Liver (tissue), 9 donors: ENCODE results near the gene RECQL5. TPM values are rescaled to one million over a fixed set of nuclear protein-coding genes. Genes with fewer than 3 reads are reported as not detected.

Experiments
- DNase-seq: peaks from one replicate; pipeline ENCODE4 v3.0.0-alpha.2; 2017; ENCODE audit warnings: low spot score
- H3K27ac ChIP-seq, 2 donors: one replicate each; pipeline ENCODE4 v1.7.0; 2013; ENCODE audit warnings: inconsistent platforms in 2 of 2, low read length in 2 of 2, control low read depth in 1 of 2, low read depth in 1 of 2, mild to moderate bottlenecking in 1 of 2
- H3K27me3 ChIP-seq, 4 donors: one replicate each; pipeline versions ENCODE4 v1.6.1 to v1.7.0; 2013; ENCODE audit warnings: low read length in 3 of 4, inconsistent platforms in 1 of 4, mild to moderate bottlenecking in 1 of 4, moderate library complexity in 1 of 4; ENCODE audit not compliant: control insufficient read depth in 4 of 4, insufficient read depth in 4 of 4
- H3K36me3 ChIP-seq, 4 donors: one replicate each; pipeline versions ENCODE4 v1.6.1 to v1.7.0; 2013; ENCODE audit warnings: low read length in 3 of 4, mild to moderate bottlenecking in 3 of 4, low read depth in 1 of 4, moderate library complexity in 1 of 4; ENCODE audit not compliant: control insufficient read depth in 4 of 4, insufficient read depth in 3 of 4
- H3K4me1 ChIP-seq, 4 donors: one replicate each; pipeline versions ENCODE4 v1.6.1 to v1.7.0; 2013; ENCODE audit warnings: low read length in 3 of 4, mild to moderate bottlenecking in 3 of 4, moderate library complexity in 1 of 4; ENCODE audit not compliant: control insufficient read depth in 4 of 4, insufficient read depth in 4 of 4
- H3K4me3 ChIP-seq, 3 donors: one replicate each; pipeline versions ENCODE4 v1.6.1 to v1.7.0; 2013; ENCODE audit warnings: low read length in 3 of 3, control low read depth in 1 of 3, low read depth in 1 of 3, mild to moderate bottlenecking in 1 of 3
- H3K9ac ChIP-seq, 2 donors: one replicate each; pipeline ENCODE4 v1.7.0; 2013; ENCODE audit warnings: low read length in 2 of 2, mild to moderate bottlenecking in 2 of 2, moderate library complexity in 2 of 2, control low read depth in 1 of 2, low read depth in 1 of 2
- H3K9me3 ChIP-seq, 4 donors: one replicate each; pipeline versions ENCODE4 v1.6.1 to v1.7.0; 2013; ENCODE audit warnings: low read length in 3 of 4; ENCODE audit not compliant: control insufficient read depth in 4 of 4
- ATF3 ChIP-seq: IDR thresholded peaks from 2 replicates; pipeline ENCODE4 v1.6.1; 2016; ENCODE audit warnings: antibody characterized with exemption
- CTCF ChIP-seq: fragments of 150-350 bp; IDR thresholded peaks from 2 replicates; pipeline ENCODE4 v1.5.1; 2017; ENCODE audit warnings: improper control_type of control experiment, low read depth, low read length; ENCODE audit not compliant: missing input control
- FOXA1 ChIP-seq: IDR thresholded peaks from 2 replicates; pipeline ENCODE4 v1.6.1; 2016; ENCODE audit warnings: antibody characterized with exemption
- FOXA2 ChIP-seq: IDR thresholded peaks from 2 replicates; pipeline ENCODE4 v1.6.1; 2016; ENCODE audit warnings: antibody characterized with exemption
- GABPA ChIP-seq, 2 donors: IDR thresholded peaks in 1 of 2; conservative IDR thresholded peaks in 1 of 2; 2 replicates each; pipeline ENCODE4 v1.6.1; 2016; ENCODE audit warnings: antibody characterized with exemption in 2 of 2, mild to moderate bottlenecking in 1 of 2, moderate library complexity in 1 of 2
- HNF4A ChIP-seq, 2 donors: conservative IDR thresholded peaks; 2 replicates each; pipeline ENCODE4 v1.6.1; 2016; ENCODE audit warnings: antibody characterized with exemption in 2 of 2, mild to moderate bottlenecking in 2 of 2
- JUND ChIP-seq, 2 donors: IDR thresholded peaks; 2 replicates each; pipeline ENCODE4 v1.6.1; 2016; ENCODE audit warnings: antibody characterized with exemption in 2 of 2
- MAX ChIP-seq: IDR thresholded peaks from 2 replicates; pipeline ENCODE4 v1.6.1; 2016; ENCODE audit warnings: antibody characterized with exemption
- NR2F2 ChIP-seq: IDR thresholded peaks from 2 replicates; pipeline ENCODE4 v1.6.1; 2016; ENCODE audit warnings: antibody characterized with exemption
- RAD21 ChIP-seq, 2 donors: IDR thresholded peaks; 2 replicates each; pipeline ENCODE4 v1.6.1; 2016; ENCODE audit warnings: antibody characterized with exemption in 2 of 2, mild to moderate bottlenecking in 2 of 2
- RXRA ChIP-seq, 2 donors: IDR thresholded peaks; 2 replicates each; pipeline ENCODE4 v1.6.1; 2017 to 2018; ENCODE audit warnings: antibody characterized with exemption in 2 of 2, mild to moderate bottlenecking in 1 of 2
- SP1 ChIP-seq: IDR thresholded peaks from 2 replicates; pipeline ENCODE4 v1.6.1; 2018; ENCODE audit warnings: antibody characterized with exemption, mild to moderate bottlenecking
- TAF1 ChIP-seq: conservative IDR thresholded peaks from 2 replicates; pipeline ENCODE4 v1.6.1; 2016; ENCODE audit warnings: antibody characterized with exemption, mild to moderate bottlenecking
- YY1 ChIP-seq: IDR thresholded peaks from 2 replicates; pipeline ENCODE4 v1.6.1; 2016; ENCODE audit warnings: antibody characterized with exemption, mild to moderate bottlenecking
- ZBTB33 ChIP-seq: IDR thresholded peaks from 2 replicates; pipeline ENCODE4 v1.6.1; 2016; ENCODE audit warnings: antibody characterized with exemption
- WGBS: extraction: QIAGEN DNeasy Blood & Tissue Kit; methylation state at CpG from one replicate; pipeline ENCODE4 v1.1.7; 2013; 5-methylcytosine and 5-hydroxymethylcytosine counted together
- polyA plus RNA-seq, 2 donors: library from polyadenylated mRNA; stranded (reverse) in 1 of 2; unstranded in 1 of 2; fragments of 200-250 nt in 1 of 2; fragments of >200 nt in 1 of 2; fragmentation: Nextera tagmentation in 1 of 2; extraction: Ambion mirVana in 1 of 2; gene quantifications; one replicate each; pipeline versions ENCODE4 v1.2.1 to v1.2.3, GENCODE V29; 2013 to 2015
- total RNA-seq, 2 donors: library from RNA; depleted of rRNA; stranded (reverse); fragments of >200 nt; gene quantifications; one replicate each; pipeline ENCODE4 v1.2.3, GENCODE V29; 2014
- donor health status: healthy.
- donor health status: healthy.
- donor health status: healthy.
- donor health status: healthy.
- donor health status: healthy.

RECQL5 gene
- total and polyA plus RNA-seq, 4 donors: 8.3 to 15.1 (median 11.5) TPM

- H3K4me1 ChIP-seq: peaks cover 0 to 7% (median 2%) of the 10 kb centered on the region in 4 donors
Measured at GRCh38 chr17:75698659-75699058, 31.7 kb upstream of the RECQL5 start.

GRCh38 chr17:75697651-75698291 is 30.8 kb upstream of the RECQL5 start:
- Histone ChIP-seq H3K27ac (peak overlapping the region in 1 of 2 donors; percentile 1), H3K36me3 (peaks cover 14 to 51% (median 32%) of the 10 kb centered on the region in 4 donors), H3K27me3 (no peaks in the 10 kb centered on the region), H3K9me3 (no peaks in the 10 kb centered on the region), H3K4me1 (peaks cover 0 to 7% (median 2%) of the 10 kb centered on the region in 4 donors), H3K9ac (no peak overlapping the region), H3K4me3 (no peak overlapping the region)
- no peak for TF ChIP-seq YY1
- TF ChIP-seq ATF3: no peak
- no peak for TF ChIP-seq GABPA (IDR thresholded peaks at IDR 0.05 in 1 of 2, conservative IDR thresholded peaks at IDR 0.05 in 1 of 2)
- TF ChIP-seq TAF1: no peak
- no peak for TF ChIP-seq RAD21 (IDR thresholded peaks at IDR 0.05)
- no peak for TF ChIP-seq ZBTB33
- TF ChIP-seq CTCF: no peak
- no peak for TF ChIP-seq NR2F2
- TF ChIP-seq RXRA (IDR thresholded peaks at IDR 0.05): no peak
- DNase-seq: no peak
- 76% methylated on average over 10 of the region's 10 CpGs for WGBS

More at GRCh38 chr17:75698659-75699058, 31.7 kb upstream of the RECQL5 start:
- no peak for DNase-seq
- H3K4me3 ChIP-seq: no peak overlapping the region
- WGBS: 81% methylated on average over 3 of the region's 3 CpGs
- TF ChIP-seq NR2F2 (no peak), GABPA (IDR thresholded peaks at IDR 0.05 in 1 of 2, conservative IDR thresholded peaks at IDR 0.05 in 1 of 2) (no peak), SP1 (no peak), FOXA1 (no peak), FOXA2 (no peak), JUND (IDR thresholded peaks at IDR 0.05) (no peak), HNF4A (conservative IDR thresholded peaks at IDR 0.05) (no peak), MAX (no peak), ZBTB33 (no peak), YY1 (no peak), ATF3 (no peak), CTCF (no peak)
- H3K9me3 ChIP-seq: no peaks in the 10 kb centered on the region
- H3K36me3 ChIP-seq: peaks cover 19 to 53% (median 36%) of the 10 kb centered on the region in 4 donors
- no peaks in the 10 kb centered on the region for H3K27me3 ChIP-seq
- no peak overlapping the region for H3K27ac ChIP-seq
- H3K9ac ChIP-seq: no peak overlapping the region
